ENCODE measurements around the gene SHANK1.

The SHANK1 gene

GRCh38 chr19:50679177-50680125 is 40.2 kb downstream of the SHANK1 start:
- peak; percentile 26 for DNase-seq

GRCh38 chr19:50678323-50678722 is 41.3 kb downstream of the SHANK1 start:
- DNase-seq, result no peak

GRCh38 chr19:50677636-50678035 is 42.0 kb downstream of the SHANK1 start:
- no peak for DNase-seq

GRCh38 chr19:50676625-50677197 is 42.9 kb downstream of the SHANK1 start:
- DNase-seq, result no peak

- DNase-seq, result no peak
Measured at GRCh38 chr19:50673118-50673517, 46.5 kb downstream of the SHANK1 start.

- no peak for DNase-seq
Measured at GRCh38 chr19:50670102-50670380, 49.6 kb downstream of the SHANK1 start.

- no peak for DNase-seq
Measured at GRCh38 chr19:50669302-50670101, 50.1 kb downstream of the SHANK1 start.

- DNase-seq, result no peak
Measured at GRCh38 chr19:50668879-50669278, 50.7 kb downstream of the SHANK1 start.

- no peak for DNase-seq
Measured at GRCh38 chr19:50668416-50668815, 51.2 kb downstream of the SHANK1 start.

- DNase-seq, result no peak
Measured at GRCh38 chr19:50667759-50668231, 51.8 kb downstream of the SHANK1 start.

GRCh38 chr19:50667177-50667758 is 52.3 kb downstream of the SHANK1 start:
- no peak for DNase-seq

GRCh38 chr19:50666346-50667176 is 53.0 kb downstream of the SHANK1 start:
- no peak for DNase-seq

- DNase-seq, result no peak
Measured at GRCh38 chr19:50664204-50664603, 55.4 kb downstream of the SHANK1 start.

- DNase-seq, result no peak
Measured at GRCh38 chr19:50663482-50663790, 56.2 kb downstream of the SHANK1 start.

GRCh38 chr19:50662651-50663481 is 56.7 kb downstream of the SHANK1 start:
- DNase-seq, result no peak

GRCh38 chr19:50661766-50662650 is 57.6 kb downstream of the SHANK1 start:
- DNase-seq, result no peak

GRCh38 chr19:50661023-50661422 is 58.6 kb downstream of the SHANK1 start:
- DNase-seq, result no peak

- no peak for DNase-seq
Measured at GRCh38 chr19:50660088-50660366, 59.6 kb downstream of the SHANK1 start.

GRCh38 chr19:50659318-50660087 is 60.1 kb downstream of the SHANK1 start:
- no peak for DNase-seq
